ENCODE measurements around the gene FCN3. TPM values are rescaled to one million over a fixed set of nuclear protein-coding genes. Genes with fewer than 3 reads are reported as not detected.

FCN3 gene
- total RNA-seq, 5 donors from 2014 or later (not counting 1 experiment from before 2014, with no cell fraction given), result 0.26 to 0.44 (median 0.38) TPM; not detected in 2

- Mint-ChIP-seq H3K9me3 (no peaks in the 10 kb centered on the region), H3K4me3 (no peak overlapping the region), H3K27me3 (peaks cover 0 to 2% of the 10 kb centered on the region in 2 donors), H3K27ac (no peak overlapping the region), H3K36me3 (no peaks in the 10 kb centered on the region), H3K4me1 (peaks cover 0 to 7% (median 0%) of the 10 kb centered on the region in 3 donors)
- H3K27ac ChIP-seq (ENCODE audit: low read length), result no peak overlapping the region
- no peaks in the 10 kb centered on the region for H3K36me3 ChIP-seq (ENCODE audit: control insufficient read depth in 2 of 2, extremely low read depth in 1 of 2, insufficient read depth in 1 of 2, low read length in 1 of 2)
- peaks cover 0 to 16% of the 10 kb centered on the region in 2 experiments for H3K27me3 ChIP-seq (replicated peaks in 1 of 2; ENCODE audit: control insufficient read depth in 2 of 2, extremely low read depth in 1 of 2, insufficient read depth in 2 of 2, low read length in 1 of 2)
- ATAC-seq (replicated peaks in 1 of 4) (no peak), DNase-seq (no peak)
- no peak overlapping the region for H3K4me3 ChIP-seq (ENCODE audit: control insufficient read depth in 1 of 2, extremely low read depth in 1 of 2, low read length in 1 of 2)
- ChIA-PET POLR2A (interaction anchor here in 1 of 2 donors (0.6 kb wide), 1 partner anchor 15 kb away, joined by 3 read pairs; no protein-coding TSS in a partner anchor), CTCF (no interaction called here)
- peaks cover 0 to 2% of the 10 kb centered on the region in 2 experiments for H3K4me1 ChIP-seq (ENCODE audit: control insufficient read depth in 1 of 2, extremely low read depth in 1 of 2, insufficient read depth in 2 of 2, low read length in 2 of 2)
- no CpG with 5 or more reads among the region's 4 CpGs for WGBS (ENCODE audit: insufficient coverage)
- no peaks in the 10 kb centered on the region for H3K9me3 ChIP-seq
These were observed 5.6 kb upstream of the FCN3 start for GRCh38 chr1:27380224-27380623.

DNA sequence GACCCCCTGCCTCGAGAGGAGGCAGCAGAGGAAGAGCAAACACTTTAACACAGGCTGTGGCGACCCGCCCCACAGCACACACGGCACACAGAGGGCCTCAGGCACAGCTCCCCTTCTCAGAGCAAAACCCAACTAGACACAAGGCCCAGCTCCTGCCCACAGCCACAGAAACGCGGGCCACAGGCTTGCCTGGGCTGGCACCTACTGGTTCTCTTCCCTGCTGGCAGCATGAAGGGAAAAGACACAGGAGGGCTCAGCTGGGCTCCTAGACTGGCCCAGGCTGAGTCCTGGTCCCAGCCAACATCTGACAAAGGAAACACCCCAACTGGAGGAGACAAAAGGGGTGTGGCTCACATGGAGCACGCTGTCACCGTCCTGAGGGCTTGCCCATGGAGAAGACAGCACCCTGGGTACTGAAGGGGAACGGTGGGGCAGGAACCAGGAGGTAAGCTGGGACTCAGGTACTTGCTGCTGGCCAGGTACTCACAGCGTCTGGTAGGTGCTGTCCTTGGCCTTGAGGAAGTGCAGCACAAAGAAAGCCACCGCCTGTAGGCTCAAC lies 5.0 kb upstream of the FCN3 start:
- ATAC-seq (replicated peaks in 1 of 4) (no peak), DNase-seq (no peak)
- Histone ChIP-seq H3K9me3 (no peaks in the 10 kb centered on the region), H3K4me3 (ENCODE audit: control insufficient read depth in 1 of 2, extremely low read depth in 1 of 2, low read length in 1 of 2) (no peak overlapping the region), H3K36me3 (ENCODE audit: control insufficient read depth in 2 of 2, extremely low read depth in 1 of 2, insufficient read depth in 1 of 2, low read length in 1 of 2) (no peaks in the 10 kb centered on the region), H3K27me3 (replicated peaks in 1 of 2; ENCODE audit: control insufficient read depth in 2 of 2, extremely low read depth in 1 of 2, insufficient read depth in 2 of 2, low read length in 1 of 2) (peaks cover 0 to 16% of the 10 kb centered on the region in 2 experiments), H3K27ac (ENCODE audit: low read length) (no peak overlapping the region), H3K4me1 (ENCODE audit: control insufficient read depth in 1 of 2, extremely low read depth in 1 of 2, insufficient read depth in 2 of 2, low read length in 2 of 2) (peaks cover 0 to 2% of the 10 kb centered on the region in 2 experiments)
- Mint-ChIP-seq H3K27me3 (peaks cover 0 to 3% of the 10 kb centered on the region in 2 donors), H3K27ac (no peak overlapping the region), H3K4me3 (no peak overlapping the region), H3K9me3 (no peaks in the 10 kb centered on the region), H3K4me1 (peaks cover 0 to 7% (median 0%) of the 10 kb centered on the region in 3 donors), H3K36me3 (no peaks in the 10 kb centered on the region)
- WGBS (ENCODE audit: insufficient coverage), result 84% methylated on average over 10 of the region's 11 CpGs
- CTCF ChIA-PET, result no interaction called here
- POLR2A ChIA-PET, result interaction anchor here in 1 of 2 donors (0.6 kb wide), 2 partner anchors 14 to 205 kb away, joined by 3 to 13 read pairs; no protein-coding TSS in a partner anchor

DNA sequence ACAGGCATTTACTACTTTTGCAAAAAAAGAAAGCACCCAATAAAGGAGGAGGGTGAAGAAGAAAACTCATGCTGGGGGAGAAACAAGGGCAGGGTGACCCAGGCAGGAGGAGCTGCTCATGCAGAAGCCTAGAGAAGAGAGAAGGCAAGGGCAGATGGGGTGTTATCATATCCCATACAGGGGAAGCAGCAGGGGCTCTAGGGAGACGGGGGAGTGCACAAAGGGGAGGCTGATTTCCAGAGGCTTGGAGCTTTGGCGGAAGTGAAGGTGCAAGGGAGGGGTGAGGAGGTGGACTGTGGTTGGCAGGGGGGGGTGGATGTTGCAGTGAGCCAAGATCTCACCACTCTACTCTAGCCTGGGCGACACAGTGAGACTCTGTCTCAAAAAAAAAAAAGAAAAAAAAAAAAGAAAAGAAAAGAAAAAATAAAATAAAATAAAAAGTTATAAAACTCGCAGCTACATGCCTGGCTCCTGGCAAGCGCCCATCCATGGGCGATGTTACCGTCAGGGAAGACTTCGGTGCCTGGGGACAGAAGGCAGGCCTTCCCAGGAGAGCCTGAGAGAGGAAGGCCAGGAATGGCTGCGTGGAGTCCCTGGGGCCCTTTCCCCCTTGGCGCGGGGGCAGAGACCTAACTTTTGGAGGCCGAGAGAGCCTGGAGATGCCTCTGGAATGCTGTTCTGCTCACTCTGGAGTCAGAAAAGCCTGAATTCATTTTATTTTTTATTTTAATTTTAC lies 3.3 kb upstream of the FCN3 start:
- Mint-ChIP-seq H3K36me3 (no peaks in the 10 kb centered on the region), H3K9me3 (no peaks in the 10 kb centered on the region), H3K27me3 (peaks cover 0 to 3% of the 10 kb centered on the region in 2 donors), H3K27ac (no peak overlapping the region), H3K4me3 (no peak overlapping the region), H3K4me1 (peaks cover 0 to 3% (median 0%) of the 10 kb centered on the region in 3 donors)
- Histone ChIP-seq H3K4me3 (ENCODE audit: control insufficient read depth in 1 of 2, extremely low read depth in 1 of 2, low read length in 1 of 2) (no peak overlapping the region), H3K36me3 (ENCODE audit: control insufficient read depth in 2 of 2, extremely low read depth in 1 of 2, insufficient read depth in 1 of 2, low read length in 1 of 2) (no peaks in the 10 kb centered on the region), H3K9me3 (no peaks in the 10 kb centered on the region), H3K27me3 (replicated peaks in 1 of 2; ENCODE audit: control insufficient read depth in 2 of 2, extremely low read depth in 1 of 2, insufficient read depth in 2 of 2, low read length in 1 of 2) (peaks cover 0 to 9% of the 10 kb centered on the region in 2 experiments), H3K4me1 (ENCODE audit: control insufficient read depth in 1 of 2, extremely low read depth in 1 of 2, insufficient read depth in 2 of 2, low read length in 2 of 2) (peaks cover 0 to 1% of the 10 kb centered on the region in 2 experiments), H3K27ac (ENCODE audit: low read length) (no peak overlapping the region)
- CTCF ChIA-PET, result interaction anchor here (0.6 to 1.1 kb wide), 4 partner anchors 12 to 362 kb away, joined by 3 to 5 read pairs (median 4); no protein-coding TSS in a partner anchor
- no peak for DNase-seq
- WGBS (ENCODE audit: insufficient coverage), result 87% methylated on average over 8 of the region's 12 CpGs
- POLR2A ChIA-PET, result interaction anchor here (0.6 kb wide), 3 partner anchors 59 to 266 kb away, joined by 3 to 5 read pairs (median 4); no protein-coding TSS in a partner anchor
- no peak for ATAC-seq (replicated peaks in 1 of 4)

GRCh38 chr1:27372808-27373690 lies 1.6 kb downstream of the FCN3 start:
- CTCF ChIA-PET, result interaction anchor here in 1 of 2 donors (0.6 kb wide), 1 partner anchor 591 kb away, joined by 3 read pairs; no protein-coding TSS in a partner anchor
- Mint-ChIP-seq H3K27ac (no peak overlapping the region), H3K9me3 (no peaks in the 10 kb centered on the region), H3K36me3 (no peaks in the 10 kb centered on the region), H3K27me3 (peaks cover 0 to 3% of the 10 kb centered on the region in 2 donors), H3K4me1 (peaks cover 9 to 14% (median 12%) of the 10 kb centered on the region in 3 donors), H3K4me3 (no peak overlapping the region)
- DNase-seq (no peak), ATAC-seq (replicated peaks in 1 of 4) (no peak)
- H3K4me1 ChIP-seq (ENCODE audit: control insufficient read depth in 1 of 2, extremely low read depth in 1 of 2, insufficient read depth in 2 of 2, low read length in 2 of 2), result peaks cover 9% of the 10 kb centered on the region in 2 experiments
- no peaks in the 10 kb centered on the region for H3K36me3 ChIP-seq (ENCODE audit: control insufficient read depth in 2 of 2, extremely low read depth in 1 of 2, insufficient read depth in 1 of 2, low read length in 1 of 2)
- 96% methylated on average over 3 of the region's 11 CpGs for WGBS (ENCODE audit: insufficient coverage)
- H3K27ac ChIP-seq (ENCODE audit: low read length), result no peak overlapping the region
- POLR2A ChIA-PET, result interaction anchor here in 1 of 2 donors (0.6 kb wide), 1 partner anchor 64 kb away, joined by 4 read pairs; no protein-coding TSS in a partner anchor
- H3K4me3 ChIP-seq (ENCODE audit: control insufficient read depth in 1 of 2, extremely low read depth in 1 of 2, low read length in 1 of 2), result no peak overlapping the region
- H3K9me3 ChIP-seq, result no peaks in the 10 kb centered on the region
- peaks cover 0 to 6% of the 10 kb centered on the region in 2 experiments for H3K27me3 ChIP-seq (replicated peaks in 1 of 2; ENCODE audit: control insufficient read depth in 2 of 2, extremely low read depth in 1 of 2, insufficient read depth in 2 of 2, low read length in 1 of 2)

- 93% methylated on average over 13 of the region's 19 CpGs for WGBS (ENCODE audit: insufficient coverage)
- Histone ChIP-seq H3K9me3 (no peaks in the 10 kb centered on the region), H3K4me3 (ENCODE audit: control insufficient read depth in 1 of 2, extremely low read depth in 1 of 2, low read length in 1 of 2) (no peak overlapping the region), H3K27me3 (replicated peaks in 1 of 2; ENCODE audit: control insufficient read depth in 2 of 2, extremely low read depth in 1 of 2, insufficient read depth in 2 of 2, low read length in 1 of 2) (peaks cover 0 to 6% of the 10 kb centered on the region in 2 experiments), H3K4me1 (ENCODE audit: control insufficient read depth in 1 of 2, extremely low read depth in 1 of 2, insufficient read depth in 2 of 2, low read length in 2 of 2) (peaks cover 9 to 12% of the 10 kb centered on the region in 2 experiments), H3K27ac (ENCODE audit: low read length) (no peak overlapping the region), H3K36me3 (ENCODE audit: control insufficient read depth in 2 of 2, extremely low read depth in 1 of 2, insufficient read depth in 1 of 2, low read length in 1 of 2) (no peaks in the 10 kb centered on the region)
- H3K4me3 Mint-ChIP-seq, result no peak overlapping the region
- peaks cover 0 to 3% of the 10 kb centered on the region in 2 donors for H3K27me3 Mint-ChIP-seq
- H3K27ac Mint-ChIP-seq, result no peak overlapping the region
- CTCF ChIA-PET, result interaction anchor here in 1 of 2 donors (0.6 kb wide), 1 partner anchor 591 kb away, joined by 3 read pairs; no protein-coding TSS in a partner anchor
- ATAC-seq (replicated peaks in 1 of 4) (no peak), DNase-seq (no peak)
- POLR2A ChIA-PET, result interaction anchor here in 1 of 2 donors (0.6 kb wide), 1 partner anchor 63 kb away, joined by 4 read pairs; no protein-coding TSS in a partner anchor
- no peaks in the 10 kb centered on the region for H3K36me3 Mint-ChIP-seq
- no peaks in the 10 kb centered on the region for H3K9me3 Mint-ChIP-seq
- H3K4me1 Mint-ChIP-seq, result peaks cover 13 to 18% (median 17%) of the 10 kb centered on the region in 3 donors
These were observed 2.4 kb downstream of the FCN3 start for GRCh38 chr1:27372022-27372807.

Data from T-cell (primary cell).